HG03175 (cell line): ENCODE results near the gene UMOD.

Experiments
- ATAC-seq: cut with Tn5 transposase; IDR thresholded peaks from one replicate; pipeline ENCODE4 v1.9.1; 2021; ENCODE audit warnings: mild to moderate bottlenecking, moderate library complexity; ENCODE audit not compliant: unreplicated experiment

UMOD gene

GRCh38 chr16:20369452-20370054 lies 17.0 kb upstream of the UMOD start:
- ATAC-seq, result no peak

- no peak for ATAC-seq
Observed at GRCh38 chr16:20364051-20364450, 11.5 kb upstream of the UMOD start.

- ATAC-seq, result no peak
Observed at GRCh38 chr16:20363191-20363590, 10.7 kb upstream of the UMOD start.

GRCh38 chr16:20359997-20360396 lies 7.5 kb upstream of the UMOD start:
- no peak for ATAC-seq

- no peak for ATAC-seq
Observed at GRCh38 chr16:20355114-20355782, 2.7 kb upstream of the UMOD start.

GRCh38 chr16:20353379-20353778 lies 864 bp upstream of the UMOD start:
- no peak for ATAC-seq

GRCh38 chr16:20349615-20350014 lies 2.9 kb downstream of the UMOD start:
- no peak for ATAC-seq

GRCh38 chr16:20348365-20349185 lies 3.9 kb downstream of the UMOD start:
- ATAC-seq, result no peak

GRCh38 chr16:20347666-20348364 lies 4.7 kb downstream of the UMOD start:
- no peak for ATAC-seq

- ATAC-seq, result no peak
Observed at GRCh38 chr16:20344611-20345010, 7.9 kb downstream of the UMOD start.

GRCh38 chr16:20339744-20340143 lies 12.8 kb downstream of the UMOD start:
- no peak for ATAC-seq

- ATAC-seq, result no peak
Observed at GRCh38 chr16:20336955-20337354, 15.6 kb downstream of the UMOD start.

- no peak for ATAC-seq
Observed at GRCh38 chr16:20334396-20334795, 18.1 kb downstream of the UMOD start.

GRCh38 chr16:20333120-20333519 lies 19.4 kb downstream of the UMOD start:
- no peak for ATAC-seq

GRCh38 chr16:20332411-20332810 lies 20.1 kb downstream of the UMOD start:
- ATAC-seq, result no peak

GRCh38 chr16:20331635-20332034 lies 20.9 kb downstream of the UMOD start:
- no peak for ATAC-seq

GRCh38 chr16:20329392-20330138 lies 22.9 kb downstream of the UMOD start:
- ATAC-seq, result no peak

GRCh38 chr16:20327444-20328041 lies 25.0 kb downstream of the UMOD start, which contains the start of gene GP2:
TSS of gene GP2 (minus strand) at chr16:20327513. CDS start at chr16:20326431, 1,082 bp downstream.
- no peak for ATAC-seq

- no peak for ATAC-seq
Observed at GRCh38 chr16:20326321-20326720, 26.2 kb downstream of the UMOD start.

- no peak for ATAC-seq
Observed at GRCh38 chr16:20325005-20325404, 27.5 kb downstream of the UMOD start.
